MG63 (cell line): ENCODE results near the gene ZNF354C. TPM values are rescaled to one million over a fixed set of nuclear protein-coding genes. Genes with fewer than 3 reads are reported as not detected.

Experiments
- total RNA-seq: library from RNA; depleted of rRNA; stranded (reverse); fragments of >200 nt; shearing (Covaris generic); gene quantifications from 2 replicates; pipeline ENCODE4 v1.2.3, GENCODE V29; 2014; ENCODE audit warnings: low replicate concordance; rRNA removed

Gene ZNF354C
- total RNA-seq, 1 experiment from 2014 or later: 2.6 TPM

Other genes with a start within 250 kb of the ZNF354C start
- 6.9 and 15.8 TPM in 2 replicates for gene ZNF354B, start 200.4 kb upstream of the ZNF354C start, total RNA-seq
- gene ZFP2, start 164.5 kb upstream of the ZNF354C start, total RNA-seq: 0.03 and 24.9 TPM in 2 replicates
- gene ZNF454, start 119.2 kb upstream of the ZNF354C start, total RNA-seq: not detected in 2 replicates
- not detected in 2 replicates for gene GRM6, start 65.1 kb upstream of the ZNF354C start, total RNA-seq
- 4.6 and 5.5 TPM in 2 replicates for gene ZNF879, start 36.6 kb upstream of the ZNF354C start, total RNA-seq